Fibroblast of the aortic adventitia (primary cell): ENCODE results near the gene CCDC146. TPM values are rescaled to one million over a fixed set of nuclear protein-coding genes. Genes with fewer than 3 reads are reported as not detected.
"Not testable (repeated sequence)": the region's sequence is repeated elsewhere in the genome, so short reads cannot be mapped to it uniquely, and the experiment has no call there.

ENCODE experiments used
- DNase-seq: peaks from one replicate; pipeline ENCODE4 v3.0.0-alpha.2; 2010; ENCODE audit warnings: low read depth
- H3K4me3 ChIP-seq: 2 replicates; pipeline ENCODE4 v1.5.1; 2011; ENCODE audit warnings: low read depth, mild to moderate bottlenecking, control low read depth, low read length, moderate library complexity
- total RNA-seq: library from RNA; depleted of rRNA; stranded (reverse); fragments of >200 nt; gene quantifications from 2 replicates; pipeline ENCODE4 v1.2.3, GENCODE V29; 2012; ENCODE audit warnings: low replicate concordance
- TF ChIP-seq, protein P1 (sequence below): IDR thresholded peaks from 2 replicates; pipeline ENCODE4 v1.5.1; 2011; ENCODE audit warnings: mild to moderate bottlenecking, low read length, control low read depth, inconsistent platforms; ENCODE audit not compliant: insufficient read depth

The CCDC146 gene
- total RNA-seq, 1 donor, result 1.4 TPM

DNA sequence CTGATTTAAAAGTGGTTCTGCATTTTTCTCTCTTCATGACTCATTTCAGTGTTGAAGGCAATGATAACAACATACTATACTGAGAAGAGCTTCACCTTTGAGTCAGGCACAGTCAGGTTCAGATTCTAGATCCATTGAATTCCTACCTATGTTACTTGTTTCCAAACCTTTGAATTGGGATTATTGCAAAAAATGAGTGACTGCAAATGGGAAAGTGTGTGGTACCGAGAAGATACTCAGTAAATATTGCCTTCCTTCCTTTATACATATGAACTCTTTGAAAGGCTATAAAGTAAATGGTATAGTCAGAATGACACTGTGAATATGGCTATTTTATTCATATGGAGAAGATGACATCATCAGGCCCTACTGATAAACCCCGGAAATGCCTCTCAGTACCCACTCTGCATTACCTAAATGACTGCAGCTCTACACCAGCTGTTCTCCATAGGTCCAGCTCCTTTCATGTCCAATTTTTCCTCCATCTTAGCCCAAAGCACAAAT lies 143.9 kb downstream of the CCDC146 start:
- no peak for DNase-seq
- TF ChIP-seq, protein P1, sequence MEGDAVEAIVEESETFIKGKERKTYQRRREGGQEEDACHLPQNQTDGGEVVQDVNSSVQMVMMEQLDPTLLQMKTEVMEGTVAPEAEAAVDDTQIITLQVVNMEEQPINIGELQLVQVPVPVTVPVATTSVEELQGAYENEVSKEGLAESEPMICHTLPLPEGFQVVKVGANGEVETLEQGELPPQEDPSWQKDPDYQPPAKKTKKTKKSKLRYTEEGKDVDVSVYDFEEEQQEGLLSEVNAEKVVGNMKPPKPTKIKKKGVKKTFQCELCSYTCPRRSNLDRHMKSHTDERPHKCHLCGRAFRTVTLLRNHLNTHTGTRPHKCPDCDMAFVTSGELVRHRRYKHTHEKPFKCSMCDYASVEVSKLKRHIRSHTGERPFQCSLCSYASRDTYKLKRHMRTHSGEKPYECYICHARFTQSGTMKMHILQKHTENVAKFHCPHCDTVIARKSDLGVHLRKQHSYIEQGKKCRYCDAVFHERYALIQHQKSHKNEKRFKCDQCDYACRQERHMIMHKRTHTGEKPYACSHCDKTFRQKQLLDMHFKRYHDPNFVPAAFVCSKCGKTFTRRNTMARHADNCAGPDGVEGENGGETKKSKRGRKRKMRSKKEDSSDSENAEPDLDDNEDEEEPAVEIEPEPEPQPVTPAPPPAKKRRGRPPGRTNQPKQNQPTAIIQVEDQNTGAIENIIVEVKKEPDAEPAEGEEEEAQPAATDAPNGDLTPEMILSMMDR, result no peak

GRCh38 chr7:77269360-77270093 lies 147.1 kb downstream of the CCDC146 start:
- TF ChIP-seq, protein P1, result no peak
- DNase-seq, result no peak
- H3K4me3 ChIP-seq, result no peak overlapping the region

More for the DNA sequence above, 143.9 kb downstream of the CCDC146 start:
- no peak overlapping the region for H3K4me3 ChIP-seq

DNA sequence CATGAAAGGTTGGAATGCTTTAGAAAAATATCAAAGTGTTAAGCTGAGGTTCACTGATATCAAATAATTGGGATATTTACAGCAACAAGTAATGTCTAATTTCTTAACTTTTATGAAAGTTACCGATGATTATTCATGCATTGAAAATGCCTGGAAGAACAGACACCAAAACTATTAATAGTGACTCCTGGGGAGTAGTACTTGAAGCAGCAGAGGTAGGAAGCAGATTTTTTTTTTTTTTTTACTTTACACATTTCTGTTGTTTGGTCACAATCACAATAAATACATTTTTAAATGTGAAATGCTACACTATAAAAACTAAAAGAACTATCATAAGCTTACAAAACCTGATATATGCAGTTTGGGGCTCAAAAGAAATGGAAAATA lies 147.7 kb downstream of the CCDC146 start:
- TF ChIP-seq, protein P1, result no peak
- no peak for DNase-seq
- no peak overlapping the region for H3K4me3 ChIP-seq

GRCh38 chr7:77271766-77272165 lies 149.4 kb downstream of the CCDC146 start:
- no peak overlapping the region for H3K4me3 ChIP-seq
- TF ChIP-seq, protein P1, result no peak
- no peak for DNase-seq

- not testable (repeated sequence) for H3K4me3 ChIP-seq
- peak; percentile 66 for DNase-seq
Observed at GRCh38 chr7:77275663-77276062, 153.2 kb downstream of the CCDC146 start.

DNA sequence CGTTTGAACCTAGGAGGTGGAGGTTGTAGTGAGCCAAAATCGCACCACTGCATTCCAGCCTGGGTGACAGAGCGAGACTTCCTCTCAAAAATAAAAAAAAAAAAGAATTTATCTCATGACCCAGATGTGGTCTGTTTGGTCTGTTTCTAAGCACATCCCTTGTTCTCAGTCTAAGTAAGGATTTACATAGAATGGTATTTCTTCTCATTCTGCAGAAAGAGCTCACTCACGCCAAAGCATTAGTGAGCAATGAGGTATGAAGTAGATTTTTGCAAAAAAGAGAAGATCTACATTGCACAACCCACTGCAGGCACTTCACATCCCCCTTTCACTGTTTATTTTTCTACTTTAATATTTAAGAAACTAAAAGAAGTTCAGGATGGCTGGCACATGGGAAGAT lies 153.7 kb downstream of the CCDC146 start:
- no peak overlapping the region for H3K4me3 ChIP-seq
- DNase-seq, result no peak
- TF ChIP-seq, protein P1, result no peak

GRCh38 chr7:77281780-77282478 lies 159.5 kb downstream of the CCDC146 start:
- no peak overlapping the region for H3K4me3 ChIP-seq
- peak; percentile 71 for DNase-seq
- TF ChIP-seq, protein P1, result no peak
